Ovary (tissue), 9 donors: ENCODE measurements around the gene WNT5A. TPM values are rescaled to one million over a fixed set of nuclear protein-coding genes. Genes with fewer than 3 reads are reported as not detected.

Experiments used
- DNase-seq, 5 donors: peaks; one replicate each; pipeline ENCODE4 v3.0.0-alpha.2; 2019 to 2020
- H3K27ac ChIP-seq, 2 donors: fragments of 200-600 bp; one replicate each; pipeline versions ENCODE4 v1.5.1 to v1.8.0; 2019 to 2022
- H3K27me3 ChIP-seq: fragments of 200-600 bp; one replicate; pipeline ENCODE4 v1.8.0; 2022
- H3K36me3 ChIP-seq: fragments of 200-600 bp; sonication (generic); one replicate; pipeline ENCODE4 v1.5.1; 2019
- H3K4me1 ChIP-seq: one replicate; pipeline ENCODE4 v1.8.1; 2013; ENCODE audit warnings: mild to moderate bottlenecking, moderate library complexity; ENCODE audit not compliant: insufficient read depth
- H3K4me3 ChIP-seq: fragments of 200-600 bp; sonication (generic); one replicate; pipeline ENCODE4 v1.5.1; 2017
- H3K9me3 ChIP-seq, 2 donors: fragments of 200-600 bp in 1 of 2; sonication (generic) in 1 of 2; one replicate each; pipeline versions ENCODE4 v1.5.1 to v1.8.1; 2013 to 2019; ENCODE audit warnings: mild to moderate bottlenecking in 1 of 2, moderate library complexity in 1 of 2
- CTCF ChIP-seq, 3 donors: fragments of 450-650 bp in 2 of 3; fragments of 200-600 bp in 1 of 3; IDR thresholded peaks; one replicate each; pipeline versions ENCODE4 v1.5.1 to v1.8.0; 2016 to 2022; ENCODE audit warnings: antibody characterized with exemption in 3 of 3, mild to moderate bottlenecking in 1 of 3
- EP300 ChIP-seq: sonication (generic); formaldehyde crosslinking; IDR thresholded peaks from one replicate; pipeline ENCODE4 v1.6.1; 2017; ENCODE audit warnings: antibody characterized with exemption
- POLR2A ChIP-seq: fragments of 450-650 bp; IDR thresholded peaks from one replicate; pipeline ENCODE4 v1.6.1; 2017; ENCODE audit warnings: antibody characterized with exemption, mild to moderate bottlenecking, moderate library complexity
- WGBS, 3 donors: extraction: QIAGEN DNeasy Blood & Tissue Kit in 1 of 3; methylation state at CpG; one replicate each; pipeline versions ENCODE4 v1.1.5 to v1.1.7; 2013 to 2017; 5-methylcytosine and 5-hydroxymethylcytosine counted together
- intact Hi-C, 4 donors: fragments of 100-400 bp; cut with DNase I; formaldehyde crosslinking; loops; one replicate each; pipeline versions ENCODE4 v1.11.0 to v1.15.1; 2022 to 2023
- polyA plus RNA-seq, 2 donors: library from polyadenylated mRNA; stranded (reverse); fragments of 200-250 nt in 1 of 2; fragments of 350-450 nt in 1 of 2; fragmentation: Illumina TruSeq in 1 of 2; extraction: RNeasy Lipid Tissue Mini Kit (QIAGEN cat#74804) in 1 of 2; gene quantifications; one replicate each; pipeline ENCODE4 v1.2.3, GENCODE V29; 2013 to 2014
- total RNA-seq, 7 donors: library from RNA; depleted of rRNA in 2 of 7; stranded (reverse); fragments of >200 nt in 2 of 7; fragmentation: NEBNext Ultra II Directional in 3 of 7; extraction: Animal tissue kit (Norgen Biotek cat#: 25700) in 3 of 7; gene quantifications; one replicate each; pipeline versions ENCODE4 v1.1.0 to v1.2.4, GENCODE V29; 2016 to 2023
- donor health status: DM: no; HTN: no; CAD: no; lungs with moderate emphysema.
- donor health status: DM: no; HTN: no; CAD: no.
- donor health status: Bipolar disorder and iron deficiency.
- donor health status: DM: yes; HTN: yes; CAD: no.
- donor health status: DM: no; HTN: no; CAD: no.
- donor health status: DM: yes; HTN: yes; CAD: no.

Gene WNT5A
- total and polyA plus RNA-seq, 9 donors: 10.1 to 26.9 (median 18.3) TPM

- no peaks in the 10 kb centered on the region for H3K27me3 ChIP-seq
- H3K27ac ChIP-seq: no peak overlapping the region
- H3K36me3 ChIP-seq: no peaks in the 10 kb centered on the region
- intact Hi-C loops: loop anchor here in 3 of 4 donors (5.0 to 10.0 kb wide), 6 partner anchors 235 to 765 kb away; no protein-coding TSS in a partner anchor
- H3K4me1 ChIP-seq: peaks cover 3% of the 10 kb centered on the region
- H3K4me3 ChIP-seq: no peak overlapping the region
- 43 to 59% (median 55%) methylated on average over 17 of the region's 17 CpGs for WGBS, 3 donors
- no peak for TF ChIP-seq POLR2A
- no peak for TF ChIP-seq CTCF (IDR thresholded peaks at IDR 0.05)
- no peak for TF ChIP-seq EP300
- H3K9me3 ChIP-seq: no peaks in the 10 kb centered on the region
- DNase-seq: peak; percentile 23 to 57 (median 47)
These were observed 2.7 kb upstream of the WNT5A start for GRCh38 chr3:55489798-55490132.

- H3K27me3 ChIP-seq: no peaks in the 10 kb centered on the region
- WGBS, 3 donors: 0 to 3% (median 0%) methylated on average over 30 of the region's 30 CpGs
- TF ChIP-seq EP300: no peak
- no peak for TF ChIP-seq CTCF (IDR thresholded peaks at IDR 0.05)
- TF ChIP-seq POLR2A: no peak
- peak; percentile 76 to 86 (median 83) for DNase-seq
- H3K9me3 ChIP-seq: no peaks in the 10 kb centered on the region
- peaks cover 6% of the 10 kb centered on the region for H3K4me1 ChIP-seq
- intact Hi-C loops: loop anchor here in 3 of 4 donors (5.0 to 10.0 kb wide), 6 partner anchors 236 to 766 kb away; no protein-coding TSS in a partner anchor
- no peaks in the 10 kb centered on the region for H3K36me3 ChIP-seq
- peak overlapping the region; percentile 67 for H3K4me3 ChIP-seq
- H3K27ac ChIP-seq: peak overlapping the region; percentile 85 to 88
These were observed 1.4 kb upstream of the WNT5A start for GRCh38 chr3:55488398-55489055.

GRCh38 chr3:55487381-55488241 lies 505 bp upstream of the WNT5A start:
- 0% methylated on average over 54 to 71 of the region's 71 CpGs for WGBS, 3 donors
- no peaks in the 10 kb centered on the region for H3K9me3 ChIP-seq
- peak; percentile 36 to 63 (median 58) for DNase-seq
- no peaks in the 10 kb centered on the region for H3K27me3 ChIP-seq
- peaks cover 7% of the 10 kb centered on the region for H3K4me1 ChIP-seq
- no peak for TF ChIP-seq CTCF (IDR thresholded peaks at IDR 0.05)
- TF ChIP-seq EP300: no peak
- no peak for TF ChIP-seq POLR2A
- no peaks in the 10 kb centered on the region for H3K36me3 ChIP-seq
- H3K27ac ChIP-seq: peak overlapping the region; percentile 85 to 88
- intact Hi-C loops: loop anchor here in 3 of 4 donors (5.0 to 10.0 kb wide), 6 partner anchors 237 to 767 kb away; no protein-coding TSS in a partner anchor
- H3K4me3 ChIP-seq: peak overlapping the region; percentile 67

- peak; percentile 24 for TF ChIP-seq POLR2A
- no peak for TF ChIP-seq CTCF (IDR thresholded peaks at IDR 0.05)
- no peak for TF ChIP-seq EP300
- WGBS, 3 donors: 1% methylated on average over 49 of the region's 49 CpGs
- intact Hi-C loops: loop anchor here in 3 of 4 donors (5.0 to 10.0 kb wide), 6 partner anchors 239 to 769 kb away; no protein-coding TSS in a partner anchor
- Histone ChIP-seq H3K9me3 (no peaks in the 10 kb centered on the region), H3K4me3 (peak overlapping the region; percentile 67), H3K27ac (peak overlapping the region; percentile 60 to 85), H3K4me1 (peaks cover 8% of the 10 kb centered on the region), H3K27me3 (no peaks in the 10 kb centered on the region), H3K36me3 (no peaks in the 10 kb centered on the region)
- DNase-seq: peak; percentile 79 to 88 (median 85)
These were observed 827 bp downstream of the WNT5A start for GRCh38 chr3:55486101-55486856.
